SU-DHL-6 (cell line): ENCODE data around the gene BANP.

Experiments used
- EZH2phosphoT487 ChIP-seq: fragments of 200-600 bp; sonication (generic), shearing (Covaris generic); conservative IDR thresholded peaks from 2 replicates; pipeline ENCODE4 v1.6.1; 2018; ENCODE audit warnings: mild to moderate bottlenecking, antibody characterized with exemption, low read length, moderate library complexity, mixed read lengths
- TF ChIP-seq, protein P1 (sequence below): fragments of 200-600 bp; sonication (generic); IDR thresholded peaks from one replicate; pipeline ENCODE4 v1.5.1; 2017; ENCODE audit warnings: antibody characterized with exemption, mild to moderate bottlenecking, low read length, moderate library complexity; ENCODE audit not compliant: insufficient read depth, poor library complexity, severe bottlenecking

DNA sequence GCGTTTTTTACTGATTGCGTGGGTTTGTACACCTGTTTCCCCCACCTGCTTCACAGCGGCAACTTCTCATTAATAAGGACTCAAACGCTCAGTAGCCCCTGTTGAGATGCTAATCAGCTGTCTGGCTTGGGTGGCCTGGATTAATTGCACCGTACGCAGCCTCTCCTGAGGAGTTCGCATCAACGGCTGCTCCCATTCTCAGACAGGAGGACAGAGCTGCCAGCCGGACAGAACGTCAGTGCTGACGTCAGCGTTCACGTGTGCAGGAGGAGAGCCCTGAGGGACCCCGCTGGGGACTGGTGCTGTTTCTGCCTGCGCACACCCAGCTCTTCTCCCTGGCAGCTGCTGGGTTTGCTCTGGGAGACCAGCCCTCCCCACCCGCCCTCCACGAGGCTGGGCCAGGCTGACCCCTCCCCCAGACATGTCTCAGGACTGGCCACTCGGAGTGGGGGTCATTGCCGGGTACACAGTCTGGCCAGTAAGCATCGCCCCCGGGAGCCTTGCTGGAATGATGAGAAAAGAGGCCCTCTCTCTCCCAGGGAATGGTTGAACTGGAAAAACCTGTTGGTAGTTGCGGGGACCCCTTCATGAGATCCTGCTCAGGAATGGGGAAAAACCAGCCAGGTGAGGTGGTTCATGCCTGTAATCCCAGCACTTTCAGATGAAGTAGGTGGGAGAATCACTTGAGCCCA lies 5.7 kb upstream of the BANP start:
- TF ChIP-seq, protein P1, sequence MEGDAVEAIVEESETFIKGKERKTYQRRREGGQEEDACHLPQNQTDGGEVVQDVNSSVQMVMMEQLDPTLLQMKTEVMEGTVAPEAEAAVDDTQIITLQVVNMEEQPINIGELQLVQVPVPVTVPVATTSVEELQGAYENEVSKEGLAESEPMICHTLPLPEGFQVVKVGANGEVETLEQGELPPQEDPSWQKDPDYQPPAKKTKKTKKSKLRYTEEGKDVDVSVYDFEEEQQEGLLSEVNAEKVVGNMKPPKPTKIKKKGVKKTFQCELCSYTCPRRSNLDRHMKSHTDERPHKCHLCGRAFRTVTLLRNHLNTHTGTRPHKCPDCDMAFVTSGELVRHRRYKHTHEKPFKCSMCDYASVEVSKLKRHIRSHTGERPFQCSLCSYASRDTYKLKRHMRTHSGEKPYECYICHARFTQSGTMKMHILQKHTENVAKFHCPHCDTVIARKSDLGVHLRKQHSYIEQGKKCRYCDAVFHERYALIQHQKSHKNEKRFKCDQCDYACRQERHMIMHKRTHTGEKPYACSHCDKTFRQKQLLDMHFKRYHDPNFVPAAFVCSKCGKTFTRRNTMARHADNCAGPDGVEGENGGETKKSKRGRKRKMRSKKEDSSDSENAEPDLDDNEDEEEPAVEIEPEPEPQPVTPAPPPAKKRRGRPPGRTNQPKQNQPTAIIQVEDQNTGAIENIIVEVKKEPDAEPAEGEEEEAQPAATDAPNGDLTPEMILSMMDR, result no peak
- TF ChIP-seq EZH2phosphoT487, result no peak
